Calu3 (cell line): Measurements from ENCODE around the gene ORC4. TPM values are rescaled to one million over a fixed set of nuclear protein-coding genes. Genes with fewer than 3 reads are reported as not detected.
A peak's percentile ranks its signal among the peaks of the same experiment; 100 is the strongest.
"Not testable (repeated sequence)": the region's sequence is repeated elsewhere in the genome, so short reads cannot be mapped to it uniquely, and the experiment has no call there.

Experiments used
- BruUV-seq: library from RNA; stranded (reverse); fragments of 400-500 nt; replicated peaks from 2 replicates; lab custom pipeline; 2021; lab: Mats Ljungman, UMichigan
- CTCF ChIA-PET: fragments of 300-600 bp; sonication (Branson Sonifier 250); formaldehyde crosslinking; loops from one replicate; lab custom pipeline; 2022; ENCODE audit warnings: antibody characterized with exemption; lab: Charles Lee
- DNase-seq: peaks from one replicate; pipeline ENCODE4 v3.0.0; 2022
- H3K27ac Mint-ChIP-seq: one replicate; pipeline ENCODE4 v1.8.0; 2022; ENCODE audit warnings: mixed read lengths; ENCODE audit not compliant: unreplicated experiment
- H3K27me3 Mint-ChIP-seq: one replicate; pipeline ENCODE4 v1.8.0; 2022; ENCODE audit warnings: mixed read lengths; ENCODE audit not compliant: unreplicated experiment
- H3K36me3 Mint-ChIP-seq: one replicate; pipeline ENCODE4 v1.8.0; 2022; ENCODE audit warnings: mild to moderate bottlenecking, moderate library complexity, mixed read lengths; ENCODE audit not compliant: insufficient read depth, unreplicated experiment
- H3K4me1 Mint-ChIP-seq: one replicate; pipeline ENCODE4 v1.8.0; 2022; ENCODE audit warnings: mild to moderate bottlenecking, low read depth, mixed read lengths; ENCODE audit not compliant: unreplicated experiment
- H3K4me3 Mint-ChIP-seq: one replicate; pipeline ENCODE4 v1.8.0; 2022; ENCODE audit warnings: mild to moderate bottlenecking, low read depth, moderate library complexity, mixed read lengths; ENCODE audit not compliant: unreplicated experiment
- H3K9me3 Mint-ChIP-seq: one replicate; pipeline ENCODE4 v1.8.0; 2022; ENCODE audit warnings: low read depth, mixed read lengths; ENCODE audit not compliant: unreplicated experiment
- CTCF ChIP-seq: fragments of 200-600 bp; IDR thresholded peaks from one replicate; pipeline ENCODE4 v1.8.0; 2022; ENCODE audit warnings: antibody characterized with exemption; ENCODE audit not compliant: unreplicated experiment
- intact Hi-C: fragments of 100-400 bp; cut with micrococcal nuclease; formaldehyde crosslinking; loops from one replicate; pipeline ENCODE4 v1.10.0; 2022; ENCODE audit not compliant: unreplicated experiment
- total RNA-seq: library from RNA; stranded (reverse); gene quantifications from 2 replicates; pipeline ENCODE4 v1.2.3, GENCODE V29; 2022

ORC4 gene
- total RNA-seq, 1 experiment from 2014 or later: 59.2 TPM

GRCh38 chr2:147999126-147999525 lies 21.4 kb downstream of the ORC4 start:
- CTCF ChIA-PET: interaction anchor here (1.1 to 2.1 kb wide), 2 partner anchors 21 to 510 kb away, joined by 3 to 5 read pairs; partner anchors contain the start of genes MBD5 and ORC4
- intact Hi-C loops: no loop called here
- no peaks in the 10 kb centered on the region for H3K36me3 Mint-ChIP-seq

GRCh38 chr2:147998203-147998602 lies 22.3 kb downstream of the ORC4 start:
- H3K4me1 Mint-ChIP-seq: no peaks in the 10 kb centered on the region
- H3K27ac Mint-ChIP-seq: no peak overlapping the region
- BruUV-seq: no TSS peak
- no peaks in the 10 kb centered on the region for H3K27me3 Mint-ChIP-seq
- no peak for DNase-seq
- H3K4me3 Mint-ChIP-seq: no peak overlapping the region
- peaks cover 10% of the 10 kb centered on the region for H3K9me3 Mint-ChIP-seq
- no peaks in the 10 kb centered on the region for H3K36me3 Mint-ChIP-seq
- CTCF ChIA-PET: interaction anchor here (2.1 kb wide), 1 partner anchor 511 kb away, joined by 5 read pairs; no protein-coding TSS in a partner anchor
- intact Hi-C loops: no loop called here
- TF ChIP-seq CTCF: no peak

More at GRCh38 chr2:147999126-147999525, 21.4 kb downstream of the ORC4 start:
- Mint-ChIP-seq H3K4me1 (no peaks in the 10 kb centered on the region), H3K27ac (no peak overlapping the region), H3K4me3 (no peak overlapping the region), H3K27me3 (no peaks in the 10 kb centered on the region), H3K9me3 (peaks cover 10% of the 10 kb centered on the region)
- no peak for TF ChIP-seq CTCF
- no TSS peak for BruUV-seq
- DNase-seq: no peak

GRCh38 chr2:147996828-147997227 lies 23.7 kb downstream of the ORC4 start:
- CTCF ChIA-PET: no interaction called here
- Mint-ChIP-seq H3K9me3 (peaks cover 2% of the 10 kb centered on the region), H3K36me3 (no peaks in the 10 kb centered on the region), H3K4me1 (peaks cover 6% of the 10 kb centered on the region), H3K27me3 (no peaks in the 10 kb centered on the region), H3K4me3 (no peak overlapping the region), H3K27ac (no peak overlapping the region)
- intact Hi-C loops: no loop called here
- TF ChIP-seq CTCF: no peak
- BruUV-seq: no TSS peak
- DNase-seq: no peak

- H3K27me3 Mint-ChIP-seq, BruUV-seq, DNase-seq, H3K36me3 Mint-ChIP-seq, H3K4me3 Mint-ChIP-seq, H3K9me3 Mint-ChIP-seq, CTCF ChIA-PET, H3K27ac Mint-ChIP-seq, H3K4me1 Mint-ChIP-seq: not testable (repeated sequence)
- intact Hi-C loops: loop anchor here (5.0 kb wide), 1 partner anchor 207 kb away; no protein-coding TSS in a partner anchor
Observed at GRCh38 chr2:147994965-147995364, 25.6 kb downstream of the ORC4 start.

- CTCF ChIA-PET: interaction anchor here (1.2 to 2.0 kb wide), 3 partner anchors 31 to 1004 kb away, joined by 3 to 12 read pairs (median 7); partner anchors contain the start of genes MBD5 and ORC4
- peak; percentile 13 for DNase-seq
- Mint-ChIP-seq H3K4me3 (no peak overlapping the region), H3K4me1 (peaks cover 6% of the 10 kb centered on the region), H3K36me3 (no peaks in the 10 kb centered on the region), H3K27me3 (no peaks in the 10 kb centered on the region), H3K9me3 (no peaks in the 10 kb centered on the region), H3K27ac (no peak overlapping the region)
- TF ChIP-seq CTCF: peak; percentile 11
- no TSS peak for BruUV-seq
- intact Hi-C loops: loop anchor here (1.0 to 5.0 kb wide), 2 partner anchors 212 to 519 kb away; no protein-coding TSS in a partner anchor
Observed at GRCh38 chr2:147989809-147990403, 30.6 kb downstream of the ORC4 start.
